Activated CD8-positive, alpha-beta T cell treated with anti-CD3 and anti-CD28 coated beads for 36 hours (primary cell): ENCODE results near the gene GAP43. TPM values are rescaled to one million over a fixed set of nuclear protein-coding genes. Genes with fewer than 3 reads are reported as not detected.
A peak's percentile ranks its signal among the peaks of the same experiment; 100 is the strongest.

Experiments used
- ATAC-seq: fragments of 200-7000 bp; cut with Tn5 transposase; one replicate; pipeline ENCODE4 v1.10.0; 2021; ENCODE audit warnings: mild to moderate bottlenecking, moderate library complexity
- CTCF ChIA-PET: fragments of 350-600 bp; sonication (Branson Sonifier 250); formaldehyde crosslinking; loops from one replicate; lab custom pipeline; 2021; ENCODE audit warnings: antibody characterized with exemption; lab: Charles Lee
- POLR2A ChIA-PET: fragments of 350-600 bp; sonication (Branson Sonifier 250); formaldehyde crosslinking; loops from one replicate; lab custom pipeline; 2021; ENCODE audit warnings: antibody characterized with exemption; lab: Charles Lee
- DNase-seq: peaks from one replicate; pipeline ENCODE4 v3.0.0-alpha.2; 2020
- H3K27ac Mint-ChIP-seq: one replicate; pipeline ENCODE4 v1.8.0; 2021; ENCODE audit warnings: mild to moderate bottlenecking, mixed read lengths
- H3K27me3 Mint-ChIP-seq: one replicate; pipeline ENCODE4 v1.8.0; 2021; ENCODE audit warnings: mixed read lengths
- H3K36me3 Mint-ChIP-seq: one replicate; pipeline ENCODE4 v1.8.0; 2021; ENCODE audit warnings: low read depth, mixed read lengths
- H3K4me1 Mint-ChIP-seq: one replicate; pipeline ENCODE4 v1.8.0; 2021; ENCODE audit warnings: low read depth, mixed read lengths
- H3K4me3 Mint-ChIP-seq: one replicate; pipeline ENCODE4 v1.8.0; 2021; ENCODE audit warnings: mild to moderate bottlenecking, moderate library complexity, mixed read lengths
- H3K9me3 Mint-ChIP-seq: one replicate; pipeline ENCODE4 v1.8.0; 2021; ENCODE audit warnings: mixed read lengths
- intact Hi-C: fragments of 100-400 bp; cut with micrococcal nuclease; formaldehyde crosslinking; loops from one replicate; pipeline ENCODE4 v1.10.0; 2022
- total RNA-seq, 2 experiments: library from RNA; stranded (reverse); gene quantifications; one replicate each; pipeline ENCODE4 v1.2.3, GENCODE V29; 2021
- TF ChIP-seq, protein P1 (sequence below): fragments of 200-600 bp; IDR thresholded peaks from one replicate; pipeline ENCODE4 v1.8.0; 2022; ENCODE audit warnings: antibody characterized with exemption, mild to moderate bottlenecking

GAP43 gene
- total RNA-seq, 2 experiments from 2014 or later, result not detected

DNA sequence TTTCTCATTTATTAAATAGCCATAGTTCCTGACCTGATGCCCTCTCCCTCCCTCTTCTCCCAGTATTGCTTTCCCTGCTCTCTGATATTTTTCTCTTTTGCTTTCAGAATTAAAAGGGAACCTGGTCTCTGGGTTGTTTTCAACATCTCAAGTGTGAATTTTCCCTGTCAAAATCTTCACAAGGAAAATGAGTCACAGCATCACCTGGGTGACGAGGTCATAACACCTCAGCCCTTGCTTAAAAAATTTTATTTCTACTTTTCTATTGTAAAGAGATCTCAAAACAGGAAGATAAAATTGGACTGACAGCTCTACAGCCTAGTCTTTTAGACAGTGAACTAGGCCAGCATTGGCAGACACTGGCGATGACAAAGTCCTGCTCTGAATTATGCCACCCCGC lies 40.1 kb downstream of the GAP43 start:
- TF ChIP-seq, protein P1, sequence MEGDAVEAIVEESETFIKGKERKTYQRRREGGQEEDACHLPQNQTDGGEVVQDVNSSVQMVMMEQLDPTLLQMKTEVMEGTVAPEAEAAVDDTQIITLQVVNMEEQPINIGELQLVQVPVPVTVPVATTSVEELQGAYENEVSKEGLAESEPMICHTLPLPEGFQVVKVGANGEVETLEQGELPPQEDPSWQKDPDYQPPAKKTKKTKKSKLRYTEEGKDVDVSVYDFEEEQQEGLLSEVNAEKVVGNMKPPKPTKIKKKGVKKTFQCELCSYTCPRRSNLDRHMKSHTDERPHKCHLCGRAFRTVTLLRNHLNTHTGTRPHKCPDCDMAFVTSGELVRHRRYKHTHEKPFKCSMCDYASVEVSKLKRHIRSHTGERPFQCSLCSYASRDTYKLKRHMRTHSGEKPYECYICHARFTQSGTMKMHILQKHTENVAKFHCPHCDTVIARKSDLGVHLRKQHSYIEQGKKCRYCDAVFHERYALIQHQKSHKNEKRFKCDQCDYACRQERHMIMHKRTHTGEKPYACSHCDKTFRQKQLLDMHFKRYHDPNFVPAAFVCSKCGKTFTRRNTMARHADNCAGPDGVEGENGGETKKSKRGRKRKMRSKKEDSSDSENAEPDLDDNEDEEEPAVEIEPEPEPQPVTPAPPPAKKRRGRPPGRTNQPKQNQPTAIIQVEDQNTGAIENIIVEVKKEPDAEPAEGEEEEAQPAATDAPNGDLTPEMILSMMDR, result no peak
- no peaks in the 10 kb centered on the region for H3K9me3 Mint-ChIP-seq
- peaks cover 2% of the 10 kb centered on the region for H3K27me3 Mint-ChIP-seq
- H3K4me1 Mint-ChIP-seq, result peaks cover 63% of the 10 kb centered on the region
- ATAC-seq (no peak), DNase-seq (no peak)
- H3K36me3 Mint-ChIP-seq, result no peaks in the 10 kb centered on the region
- CTCF ChIA-PET, result no interaction called here
- intact Hi-C loops, result loop anchor here (10.0 kb wide), 1 partner anchor 121 kb away; no protein-coding TSS in a partner anchor
- H3K4me3 Mint-ChIP-seq, result no peak overlapping the region
- no peak overlapping the region for H3K27ac Mint-ChIP-seq
- POLR2A ChIA-PET, result no interaction called here

GRCh38 chr3:115666081-115666480 lies 42.8 kb downstream of the GAP43 start:
- intact Hi-C loops, result loop anchor here (10.0 kb wide), 1 partner anchor 119 kb away; no protein-coding TSS in a partner anchor
- H3K36me3 Mint-ChIP-seq, result no peaks in the 10 kb centered on the region
- no peak overlapping the region for H3K4me3 Mint-ChIP-seq
- H3K9me3 Mint-ChIP-seq, result no peaks in the 10 kb centered on the region
- CTCF ChIA-PET, result no interaction called here
- no peak overlapping the region for H3K27ac Mint-ChIP-seq
- ATAC-seq (no peak), DNase-seq (no peak)
- POLR2A ChIA-PET, result no interaction called here
- TF ChIP-seq, protein P1, result no peak
- peaks cover 2% of the 10 kb centered on the region for H3K27me3 Mint-ChIP-seq
- H3K4me1 Mint-ChIP-seq, result peaks cover 45% of the 10 kb centered on the region

- ChIA-PET CTCF (interaction anchor here (1.0 to 1.8 kb wide), 2 partner anchors 10 to 26 kb away, joined by 3 to 8 read pairs; no protein-coding TSS in a partner anchor), POLR2A (no interaction called here)
- H3K9me3 Mint-ChIP-seq, result no peaks in the 10 kb centered on the region
- TF ChIP-seq, protein P1, result no peak
- H3K36me3 Mint-ChIP-seq, result no peaks in the 10 kb centered on the region
- no peak overlapping the region for H3K4me3 Mint-ChIP-seq
- peak; percentile 21 for DNase-seq
- H3K27ac Mint-ChIP-seq, result peak overlapping the region; percentile 80
- intact Hi-C loops, result loop anchor here (10.0 kb wide), 1 partner anchor 118 kb away; no protein-coding TSS in a partner anchor
- peak; percentile 93 for ATAC-seq
- H3K4me1 Mint-ChIP-seq, result peaks cover 42% of the 10 kb centered on the region
- H3K27me3 Mint-ChIP-seq, result peaks cover 2% of the 10 kb centered on the region
Observed at GRCh38 chr3:115666920-115667737, 43.8 kb downstream of the GAP43 start.

DNA sequence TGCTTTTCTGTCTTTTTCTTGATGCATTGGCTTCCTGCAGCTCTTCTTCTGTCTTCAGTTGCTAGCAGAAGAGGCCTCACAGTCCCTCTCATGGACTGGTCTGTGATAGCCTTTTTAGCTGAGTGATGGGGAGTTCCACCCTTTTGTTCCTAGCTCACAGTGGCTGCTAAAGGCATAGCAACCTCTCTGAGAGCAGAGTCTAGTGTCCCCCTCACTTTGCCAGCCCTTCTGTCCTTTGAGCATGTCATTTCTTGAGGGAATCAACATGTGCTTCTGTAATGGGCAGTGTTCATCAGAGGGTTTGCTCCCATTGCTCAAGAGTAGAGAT lies 44.4 kb downstream of the GAP43 start:
- Mint-ChIP-seq H3K36me3 (no peaks in the 10 kb centered on the region), H3K4me1 (peaks cover 38% of the 10 kb centered on the region), H3K27me3 (peaks cover 2% of the 10 kb centered on the region), H3K9me3 (no peaks in the 10 kb centered on the region), H3K27ac (peak overlapping the region; percentile 80), H3K4me3 (no peak overlapping the region)
- ChIA-PET POLR2A (no interaction called here), CTCF (interaction anchor here (1.0 to 1.8 kb wide), 2 partner anchors 11 to 25 kb away, joined by 3 to 8 read pairs; no protein-coding TSS in a partner anchor)
- TF ChIP-seq, protein P1, result no peak
- intact Hi-C loops, result loop anchor here (10.0 kb wide), 1 partner anchor 117 kb away; no protein-coding TSS in a partner anchor
- DNase-seq (no peak), ATAC-seq (peak; percentile 46)

DNA sequence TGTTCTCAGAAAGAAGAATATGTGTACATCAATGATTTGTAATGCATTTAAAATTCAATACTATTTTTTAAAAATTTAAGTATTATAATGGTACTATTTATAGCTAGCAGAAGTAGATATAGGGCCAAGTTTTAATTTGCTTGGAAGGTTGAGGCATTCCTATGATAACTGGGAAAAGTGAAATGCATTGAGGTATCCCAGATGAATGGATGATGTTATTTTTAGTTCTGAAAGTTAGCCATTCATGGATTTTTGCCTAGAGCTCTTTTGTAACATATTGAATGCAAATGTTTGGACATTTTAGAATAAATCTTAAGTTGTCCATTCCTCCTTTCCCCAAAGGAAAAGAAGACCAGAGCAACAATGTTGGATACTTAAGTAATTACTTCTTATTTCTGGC lies 47.6 kb downstream of the GAP43 start:
- Mint-ChIP-seq H3K4me1 (peaks cover 24% of the 10 kb centered on the region), H3K27me3 (peaks cover 13% of the 10 kb centered on the region), H3K4me3 (no peak overlapping the region), H3K36me3 (no peaks in the 10 kb centered on the region), H3K9me3 (no peaks in the 10 kb centered on the region), H3K27ac (no peak overlapping the region)
- TF ChIP-seq, protein P1, result no peak
- DNase-seq (no peak), ATAC-seq (no peak)
- intact Hi-C loops, result no loop called here
- ChIA-PET POLR2A (no interaction called here), CTCF (interaction anchor here (0.9 to 1.2 kb wide), 3 partner anchors 9 to 12 kb away, joined by 3 to 4 read pairs (median 4); no protein-coding TSS in a partner anchor)
